NCI-H2171 treated with DMSO at 0.1 percent for 48 hours (cell line): Measurements from ENCODE around the gene GRAMD1A.
A peak's percentile ranks its signal among the peaks of the same experiment; 100 is the strongest.
"Not testable (repeated sequence)": the region's sequence is repeated elsewhere in the genome, so short reads cannot be mapped to it uniquely, and the experiment has no call there.

Experiments used
- DNase-seq: peaks from one replicate; lab custom pipeline; 2025; lab: John Stamatoyannopoulos, UW

Gene GRAMD1A

DNA sequence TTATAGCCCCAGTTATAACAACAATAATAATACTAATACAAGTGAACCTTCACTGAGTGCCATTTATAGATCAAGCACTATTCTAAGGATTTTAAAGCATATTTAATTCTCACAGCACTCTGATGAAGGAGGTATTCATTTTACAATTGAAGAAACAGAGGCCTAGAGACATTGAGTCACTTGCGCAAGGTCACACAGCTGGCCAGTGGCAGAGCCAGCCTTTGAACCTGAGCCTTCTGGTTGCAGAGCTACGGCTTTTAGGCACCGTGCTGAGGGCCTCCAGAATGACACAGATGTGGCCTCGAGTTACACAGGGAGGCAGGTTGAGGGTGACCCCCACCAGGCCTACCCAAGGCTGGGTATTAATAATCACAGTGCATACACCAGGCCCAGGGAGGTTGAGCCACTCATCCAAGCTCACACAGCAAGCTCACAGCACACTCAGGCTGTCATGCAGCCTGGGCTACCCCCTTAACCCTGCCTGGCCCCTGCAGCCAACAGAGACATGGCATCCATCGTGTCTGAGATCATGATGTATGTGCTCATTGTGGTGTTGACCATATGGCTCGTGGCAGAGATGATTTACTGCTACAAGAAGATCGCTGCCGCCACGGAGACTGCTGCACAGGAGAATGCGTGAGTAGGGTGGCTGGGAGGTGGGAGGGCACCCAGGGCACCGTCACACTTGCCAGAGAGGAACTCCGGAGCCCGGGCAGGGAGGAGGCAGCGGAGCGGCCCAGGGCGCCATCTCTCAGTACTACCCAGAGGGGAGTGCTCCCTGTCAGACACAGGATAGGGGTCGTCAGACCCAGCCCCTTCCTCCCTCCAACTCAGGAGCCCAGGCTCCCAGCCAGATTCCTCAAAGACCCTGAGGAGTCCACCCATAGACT is 38.7 kb downstream of the GRAMD1A start:
- DNase-seq = peak; percentile 76

- no peak for DNase-seq
Measured at GRCh38 chr19:35039881-35040825, 40.0 kb downstream of the GRAMD1A start.

- no peak for DNase-seq
Measured at GRCh38 chr19:35040826-35041547, 40.9 kb downstream of the GRAMD1A start.

GRCh38 chr19:35041548-35042055 is 41.5 kb downstream of the GRAMD1A start, which contains the start of gene HPN:
HPN (plus strand) TSS chr19:35041721; CDS start chr19:35042507, 786 bp downstream.
- DNase-seq = no peak

DNA sequence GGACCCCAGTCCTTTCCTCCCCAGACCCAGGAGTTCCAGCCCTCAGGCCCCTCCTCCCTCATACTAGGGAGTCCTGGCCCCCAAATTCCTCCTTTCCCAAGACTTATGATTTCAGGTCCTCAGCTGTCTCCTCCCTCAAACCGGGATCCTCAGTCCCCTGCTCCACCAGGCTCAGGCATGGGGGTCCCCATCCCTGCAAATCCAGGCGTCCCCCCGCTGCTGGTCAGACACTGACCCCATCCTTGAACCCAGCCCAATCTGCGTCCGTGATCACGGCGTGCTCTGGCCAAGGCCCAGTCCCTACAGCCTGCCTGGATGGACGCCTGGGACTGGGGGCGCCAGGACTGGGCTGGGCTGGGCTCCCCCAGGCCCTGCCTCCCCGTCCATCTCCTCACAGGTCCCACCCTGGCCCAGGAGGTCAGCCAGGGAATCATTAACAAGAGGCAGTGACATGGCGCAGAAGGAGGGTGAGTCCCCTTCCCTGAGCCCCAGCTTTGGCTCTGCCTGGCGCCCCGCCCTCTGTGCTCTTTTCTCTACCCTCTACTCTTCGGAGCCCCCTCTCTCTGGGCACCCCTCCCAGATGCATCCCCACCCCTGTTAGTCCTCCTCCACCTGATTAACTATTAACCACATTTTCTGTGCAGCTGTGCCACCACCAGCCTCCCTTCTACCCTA is 42.1 kb downstream of the GRAMD1A start:
- no peak for DNase-seq

DNA sequence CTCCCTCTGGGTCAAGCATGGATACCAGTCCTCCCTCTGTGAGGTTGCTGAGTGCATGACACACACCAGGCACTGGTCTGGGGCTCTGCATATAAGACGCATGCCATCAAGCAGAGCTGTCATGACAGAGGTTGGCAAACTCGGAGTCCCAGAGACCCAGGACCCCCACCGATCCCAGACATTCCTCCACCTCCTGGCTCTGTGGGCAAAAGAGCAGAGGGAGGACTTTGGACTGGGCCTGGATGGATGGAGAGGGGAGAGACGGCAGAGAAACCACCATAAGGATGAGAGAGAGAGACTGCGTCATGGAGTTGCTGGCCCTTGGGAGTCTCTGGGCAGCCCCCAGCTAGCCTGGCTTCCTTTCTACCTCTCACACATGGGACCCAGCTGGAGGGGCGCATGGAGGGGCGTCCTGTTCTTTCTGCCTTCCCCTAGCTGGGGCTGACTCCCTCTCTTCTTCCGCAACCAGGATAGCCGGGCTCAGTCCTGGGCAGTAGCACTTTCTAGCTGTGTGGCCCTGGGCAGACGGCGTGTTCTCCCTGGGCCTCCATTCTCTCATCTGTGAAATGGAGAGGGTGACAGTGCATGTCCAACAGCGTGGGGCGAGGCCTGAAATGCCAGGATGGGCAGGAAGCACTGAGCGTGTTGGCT is 43.0 kb downstream of the GRAMD1A start:
- DNase-seq = no peak

GRCh38 chr19:35043906-35044305 is 43.8 kb downstream of the GRAMD1A start:
- DNase-seq = no peak

DNA sequence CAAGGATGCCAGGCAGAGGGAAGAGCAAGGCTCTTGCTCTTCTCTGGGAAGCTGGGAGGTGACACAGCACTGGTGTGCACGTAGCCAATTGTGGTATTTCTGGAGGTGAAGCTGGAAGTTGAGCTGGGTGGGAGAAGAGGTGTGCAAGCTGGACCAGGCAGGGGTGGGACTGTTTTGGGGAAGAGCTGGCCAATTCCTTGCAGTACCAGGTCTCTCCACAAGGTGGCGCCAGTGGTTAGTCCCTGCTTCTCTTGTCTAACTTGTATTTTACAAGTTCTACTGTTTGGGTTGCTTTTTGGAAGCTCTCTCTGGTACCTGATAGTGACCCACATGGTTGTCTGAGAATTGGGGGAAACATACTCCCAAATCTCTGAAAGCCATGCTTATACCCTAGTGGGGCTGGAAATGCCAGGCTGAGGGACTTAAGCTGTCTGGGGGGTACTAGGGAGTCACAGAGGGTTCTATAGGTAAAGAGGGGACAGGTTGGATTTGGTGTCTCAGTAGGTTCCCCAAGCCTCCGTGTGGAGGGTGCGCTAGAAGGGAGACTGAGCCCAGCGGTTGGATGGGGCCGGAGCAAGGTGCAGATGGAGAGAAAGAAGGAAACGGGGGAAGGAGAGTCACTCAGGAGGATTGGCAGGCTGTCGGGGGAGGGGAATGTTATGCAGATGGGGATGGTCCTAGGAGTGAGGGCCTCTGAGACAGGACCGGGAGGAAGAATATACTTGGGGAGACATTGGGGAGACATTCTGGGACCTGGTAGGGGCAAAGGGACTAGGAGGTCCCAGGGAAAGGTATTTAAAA is 44.4 kb downstream of the GRAMD1A start:
- peak; percentile 42 for DNase-seq

- no peak for DNase-seq
Measured at GRCh38 chr19:35045667-35046300, 45.7 kb downstream of the GRAMD1A start.

GRCh38 chr19:35046461-35046860 is 46.3 kb downstream of the GRAMD1A start:
- DNase-seq = no peak

GRCh38 chr19:35048911-35049411 is 48.8 kb downstream of the GRAMD1A start:
- peak; percentile 32 for DNase-seq

GRCh38 chr19:35049456-35049855 is 49.3 kb downstream of the GRAMD1A start:
- DNase-seq = peak; percentile 32

- DNase-seq = not testable (repeated sequence)
Measured at GRCh38 chr19:35050662-35051061, 50.5 kb downstream of the GRAMD1A start.

DNA sequence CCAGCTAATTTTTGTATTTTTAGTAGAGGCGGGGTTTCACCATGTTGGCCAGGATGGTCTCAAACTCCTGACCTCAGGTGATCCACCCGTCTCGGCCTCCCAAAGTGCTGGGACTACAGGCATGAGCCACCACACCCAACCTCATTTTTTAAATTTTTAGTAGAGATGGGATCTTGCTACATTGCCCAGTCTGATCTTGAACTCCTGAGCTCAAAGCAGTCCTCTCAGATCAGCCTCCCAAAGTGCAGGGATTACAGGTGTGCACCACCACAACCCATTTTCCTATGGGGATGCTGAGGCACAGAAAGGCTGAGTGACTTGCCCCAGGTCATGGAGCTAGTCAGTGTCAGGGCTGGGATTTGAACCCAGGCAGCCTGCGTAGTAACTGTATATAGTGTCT is 51.1 kb downstream of the GRAMD1A start:
- DNase-seq = not testable (repeated sequence)

- DNase-seq = no peak
Measured at GRCh38 chr19:35051796-35052195, 51.7 kb downstream of the GRAMD1A start.

- no peak for DNase-seq
Measured at GRCh38 chr19:35052599-35053190, 52.6 kb downstream of the GRAMD1A start.

GRCh38 chr19:35053667-35054293 is 53.7 kb downstream of the GRAMD1A start:
- no peak for DNase-seq

DNA sequence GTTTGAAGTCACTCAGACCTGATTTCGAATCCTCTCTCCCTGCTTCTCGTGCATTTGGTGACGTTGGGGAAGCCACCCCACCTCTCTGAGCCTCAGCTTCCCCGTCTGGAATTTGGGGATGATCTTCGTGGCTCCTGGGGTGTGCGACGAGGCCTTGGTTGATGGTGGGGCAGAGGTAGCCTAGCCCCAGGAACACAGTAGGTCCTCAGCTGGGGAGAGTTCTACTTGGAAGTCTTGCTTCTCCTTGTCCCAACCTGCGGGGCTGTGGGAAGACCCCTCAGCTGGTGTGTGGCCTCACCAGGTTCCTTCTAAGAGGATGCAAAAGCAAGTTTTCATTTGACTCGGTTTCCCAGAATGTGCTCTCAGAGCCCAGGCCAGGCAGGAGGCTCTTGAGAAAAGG is 54.5 kb downstream of the GRAMD1A start:
- no peak for DNase-seq
